Measurements from ENCODE around the gene CX3CL1.

CX3CL1 gene

GRCh38 chr16:57422026-57422944 lies 50.0 kb downstream of the CX3CL1 start:
- TF ChIP-seq GATA3 (IDR thresholded peaks at IDR 0.05; ENCODE audit: low read depth, low read length) (no peak), GATA2 (IDR thresholded peaks at IDR 0.05; ENCODE audit: low read depth, low read length) (no peak)

- no peak for TF ChIP-seq GATA2 (IDR thresholded peaks at IDR 0.05; ENCODE audit: low read depth, low read length)
- TF ChIP-seq GATA3 (IDR thresholded peaks at IDR 0.05; ENCODE audit: low read depth, low read length) = no peak
Measured at GRCh38 chr16:57423152-57423551, 50.9 kb downstream of the CX3CL1 start.

GRCh38 chr16:57424583-57424982 lies 52.3 kb downstream of the CX3CL1 start:
- TF ChIP-seq GATA2 (IDR thresholded peaks at IDR 0.05; ENCODE audit: low read depth, low read length) = no peak
- TF ChIP-seq GATA3 (IDR thresholded peaks at IDR 0.05; ENCODE audit: low read depth, low read length) = no peak

GRCh38 chr16:57426356-57426755 lies 54.1 kb downstream of the CX3CL1 start:
- TF ChIP-seq GATA2 (IDR thresholded peaks at IDR 0.05; ENCODE audit: low read depth, low read length) (no peak), GATA3 (IDR thresholded peaks at IDR 0.05; ENCODE audit: low read depth, low read length) (no peak)

GRCh38 chr16:57427307-57427706 lies 55.0 kb downstream of the CX3CL1 start:
- TF ChIP-seq GATA3 (IDR thresholded peaks at IDR 0.05; ENCODE audit: low read depth, low read length) = no peak
- no peak for TF ChIP-seq GATA2 (IDR thresholded peaks at IDR 0.05; ENCODE audit: low read depth, low read length)

GRCh38 chr16:57427824-57428223 lies 55.5 kb downstream of the CX3CL1 start:
- TF ChIP-seq GATA3 (IDR thresholded peaks at IDR 0.05; ENCODE audit: low read depth, low read length) (no peak), GATA2 (IDR thresholded peaks at IDR 0.05; ENCODE audit: low read depth, low read length) (no peak)

GRCh38 chr16:57430955-57431354 lies 58.7 kb downstream of the CX3CL1 start:
- TF ChIP-seq GATA3 (IDR thresholded peaks at IDR 0.05; ENCODE audit: low read depth, low read length) = no peak

- TF ChIP-seq GATA3 (IDR thresholded peaks at IDR 0.05; ENCODE audit: low read depth, low read length) (no peak), GATA2 (IDR thresholded peaks at IDR 0.05; ENCODE audit: low read depth, low read length) (no peak)
Measured at GRCh38 chr16:57432505-57432904, 60.2 kb downstream of the CX3CL1 start.

- no peak for TF ChIP-seq GATA3 (IDR thresholded peaks at IDR 0.05; ENCODE audit: low read depth, low read length)
Measured at GRCh38 chr16:57432989-57433388, 60.7 kb downstream of the CX3CL1 start.

- no peak for TF ChIP-seq GATA2 (IDR thresholded peaks at IDR 0.05; ENCODE audit: low read depth, low read length)
- no peak for TF ChIP-seq GATA3 (IDR thresholded peaks at IDR 0.05; ENCODE audit: low read depth, low read length)
Measured at GRCh38 chr16:57434003-57434402, 61.7 kb downstream of the CX3CL1 start.

Data from SH-SY5Y (cell line).